Keratinocyte (primary cell): ENCODE data around the gene PCK2. TPM values are rescaled to one million over a fixed set of nuclear protein-coding genes. Genes with fewer than 3 reads are reported as not detected.

ENCODE experiments used
- DNase-seq: peaks from one replicate; pipeline ENCODE4 v3.0.0-alpha.2; 2011; ENCODE audit warnings: low read depth, missing footprints, low spot score
- FAIRE-seq: peaks from 2 replicates; lab custom pipeline; 2011; peaks lifted over from hg19 to GRCh38; lab: Jason Lieb, UNC
- H2AFZ ChIP-seq: 2 replicates; pipeline ENCODE4 v1.6.0; 2012; ENCODE audit warnings: low read length, control low read depth, inconsistent platforms; ENCODE audit not compliant: control insufficient read depth
- H3K27ac ChIP-seq: 2 replicates; pipeline ENCODE4 v1.5.1; 2011; ENCODE audit warnings: low read length; ENCODE audit not compliant: control insufficient read depth, insufficient read depth
- H3K27me3 ChIP-seq: 3 replicates; pipeline ENCODE4 v1.6.0; 2011; ENCODE audit warnings: low read length; ENCODE audit not compliant: control insufficient read depth, insufficient read depth; ENCODE audit errors: extremely low read depth
- H3K36me3 ChIP-seq, 2 experiments: 2 replicates in 1 of 2; 3 replicates in 1 of 2; pipeline ENCODE4 v1.5.1; 2011; ENCODE audit warnings: low read length in 2 of 2, mild to moderate bottlenecking in 1 of 2; ENCODE audit not compliant: control insufficient read depth in 2 of 2, insufficient read depth in 2 of 2; ENCODE audit errors: extremely low read depth in 1 of 2
- H3K4me1 ChIP-seq: 3 replicates; pipeline ENCODE4 v1.5.1; 2011; ENCODE audit warnings: low read length; ENCODE audit not compliant: control insufficient read depth, insufficient read depth; ENCODE audit errors: extremely low read depth
- H3K4me2 ChIP-seq: 3 replicates; pipeline ENCODE4 v1.6.0; 2011; ENCODE audit warnings: low read depth, low read length; ENCODE audit not compliant: control insufficient read depth, insufficient read depth; ENCODE audit errors: extremely low read depth
- H3K4me3 ChIP-seq, 3 experiments: fragments of 200-600 bp in 1 of 3; sonication (generic) in 1 of 3; 2 replicates in 2 of 3; 3 replicates in 1 of 3; pipeline ENCODE4 v1.5.1; 2011 to 2016; ENCODE audit warnings: low read length in 3 of 3, mild to moderate bottlenecking in 3 of 3, control low read depth in 2 of 3, inconsistent platforms in 1 of 3, low read depth in 1 of 3, mixed read lengths in 1 of 3, mixed run types in 1 of 3, moderate library complexity in 1 of 3; ENCODE audit not compliant: control insufficient read depth in 2 of 3, insufficient read depth in 2 of 3; ENCODE audit errors: extremely low read depth in 1 of 3
- H3K79me2 ChIP-seq: 2 replicates; pipeline ENCODE4 v1.6.0; 2012; ENCODE audit warnings: low read length; ENCODE audit not compliant: control insufficient read depth, insufficient read depth
- H3K9ac ChIP-seq: 3 replicates; pipeline ENCODE4 v1.6.0; 2011; ENCODE audit warnings: low read length; ENCODE audit not compliant: control insufficient read depth, insufficient read depth; ENCODE audit errors: extremely low read depth
- H3K9me1 ChIP-seq: 3 replicates; pipeline ENCODE4 v1.6.0; 2011; ENCODE audit warnings: low read length; ENCODE audit not compliant: control insufficient read depth, insufficient read depth; ENCODE audit errors: extremely low read depth
- H3K9me3 ChIP-seq: 2 replicates; pipeline ENCODE4 v1.5.1; 2012; ENCODE audit warnings: low read depth, low read length; ENCODE audit not compliant: control insufficient read depth
- H4K20me1 ChIP-seq: 3 replicates; pipeline ENCODE4 v1.6.0; 2011; ENCODE audit warnings: low read length; ENCODE audit not compliant: control insufficient read depth, insufficient read depth; ENCODE audit errors: extremely low read depth
- EZH2 ChIP-seq: IDR thresholded peaks from one replicate; pipeline ENCODE4 v1.6.1; 2012; ENCODE audit warnings: inconsistent platforms, mild to moderate bottlenecking, low read length, moderate library complexity
- dilution Hi-C: fragments of 300-500 bp; cut with MboI; formaldehyde crosslinking; loops from one replicate; pipeline ENCODE4 v1.7.0; 2020; ENCODE audit warnings: low sequenced_read_pairs; ENCODE audit not compliant: extremely low pct_ligation_motif_present
- polyA plus RNA-seq, 5 experiments: library from polyadenylated mRNA; depleted of rRNA in 3 of 5; stranded (reverse) in 3 of 5; stranded (forward) in 1 of 5; unstranded in 1 of 5; fragments of >200 nt; gene quantifications; 1 replicate in 1 of 5; 2 replicates in 3 of 5; 3 replicates in 1 of 5; pipeline versions ENCODE4 v1.2.1 to v1.2.3, GENCODE V29; 2011 to 2012; ENCODE audit warnings: missing spikeins in 2 of 5, low read depth in 1 of 5, low replicate concordance in 1 of 5
- TF ChIP-seq, protein P1 (sequence below), 3 experiments: IDR thresholded peaks in 1 of 3; conservative IDR thresholded peaks in 1 of 3; optimal IDR thresholded peaks in 1 of 3; 2 replicates in 2 of 3; 3 replicates in 1 of 3; pipeline versions ENCODE3 to v1.5.1; 2011; ENCODE audit warnings: low read length in 3 of 3, mild to moderate bottlenecking in 3 of 3, moderate library complexity in 2 of 3, control low read depth in 1 of 3, inconsistent platforms in 1 of 3; ENCODE audit not compliant: insufficient read depth in 2 of 3; ENCODE audit errors: extremely low read depth in 1 of 3

The PCK2 gene
- polyA plus RNA-seq, 1 donor (not counting 4 experiments of a cell fraction or from before 2014, with no cell fraction given), result 16.6 TPM

DNA sequence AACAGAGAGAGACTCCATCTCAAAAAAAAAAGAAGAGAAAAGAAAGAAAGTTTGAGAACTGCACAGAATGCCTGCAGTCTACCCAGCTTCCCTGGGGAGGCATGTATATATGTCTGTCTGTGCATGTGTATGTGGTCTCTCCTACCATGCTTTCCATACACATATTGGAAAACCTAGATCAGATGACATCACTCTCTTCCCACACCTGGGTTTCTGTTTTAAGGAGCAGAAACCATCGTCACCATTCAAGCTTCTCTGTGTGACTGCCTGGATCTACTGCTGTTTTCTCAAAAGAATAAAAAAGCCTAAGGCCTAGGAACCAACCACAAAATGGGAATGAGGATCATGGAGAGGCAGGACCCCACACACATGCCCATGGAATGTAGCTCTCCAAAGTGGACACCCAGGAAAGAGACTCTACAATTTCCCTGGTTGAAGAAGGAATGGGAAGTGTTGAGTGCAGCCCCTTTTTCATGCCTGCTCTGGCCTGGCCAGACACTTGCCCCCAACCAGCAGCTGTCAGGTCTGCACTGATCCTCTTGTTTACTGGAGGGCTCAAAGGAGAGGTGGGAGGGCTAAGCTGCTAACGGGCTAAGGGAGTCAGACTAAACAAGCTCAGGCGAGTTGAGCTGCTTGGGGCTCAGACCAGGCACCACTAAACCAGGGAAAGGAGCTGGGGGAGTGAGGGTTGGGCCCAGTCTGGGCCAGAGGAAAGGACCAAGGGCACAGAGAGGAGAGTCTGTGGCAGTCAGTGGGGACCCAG is 7.7 kb upstream of the PCK2 start:
- dilution Hi-C loops, result no loop called here
- peaks cover 14% of the 10 kb centered on the region for H3K27me3 ChIP-seq
- no peaks in the 10 kb centered on the region for H3K36me3 ChIP-seq
- TF ChIP-seq EZH2, result no peak
- TF ChIP-seq, protein P1, sequence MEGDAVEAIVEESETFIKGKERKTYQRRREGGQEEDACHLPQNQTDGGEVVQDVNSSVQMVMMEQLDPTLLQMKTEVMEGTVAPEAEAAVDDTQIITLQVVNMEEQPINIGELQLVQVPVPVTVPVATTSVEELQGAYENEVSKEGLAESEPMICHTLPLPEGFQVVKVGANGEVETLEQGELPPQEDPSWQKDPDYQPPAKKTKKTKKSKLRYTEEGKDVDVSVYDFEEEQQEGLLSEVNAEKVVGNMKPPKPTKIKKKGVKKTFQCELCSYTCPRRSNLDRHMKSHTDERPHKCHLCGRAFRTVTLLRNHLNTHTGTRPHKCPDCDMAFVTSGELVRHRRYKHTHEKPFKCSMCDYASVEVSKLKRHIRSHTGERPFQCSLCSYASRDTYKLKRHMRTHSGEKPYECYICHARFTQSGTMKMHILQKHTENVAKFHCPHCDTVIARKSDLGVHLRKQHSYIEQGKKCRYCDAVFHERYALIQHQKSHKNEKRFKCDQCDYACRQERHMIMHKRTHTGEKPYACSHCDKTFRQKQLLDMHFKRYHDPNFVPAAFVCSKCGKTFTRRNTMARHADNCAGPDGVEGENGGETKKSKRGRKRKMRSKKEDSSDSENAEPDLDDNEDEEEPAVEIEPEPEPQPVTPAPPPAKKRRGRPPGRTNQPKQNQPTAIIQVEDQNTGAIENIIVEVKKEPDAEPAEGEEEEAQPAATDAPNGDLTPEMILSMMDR (optimal IDR thresholded peaks at IDR 0.05 in 1 of 3, IDR thresholded peaks at IDR 0.05 in 1 of 3, conservative IDR thresholded peaks at IDR 0.05 in 1 of 3; ENCODE audit: extremely low read depth in 1 of 3, insufficient read depth in 2 of 3, low read length in 3 of 3), result no peak
- H2AFZ ChIP-seq, result no peak overlapping the region
- H3K4me3 ChIP-seq, result no peak overlapping the region
- no peaks in the 10 kb centered on the region for H3K9me1 ChIP-seq
- no peak for FAIRE-seq
- H3K27ac ChIP-seq, result no peak overlapping the region
- H3K79me2 ChIP-seq, result no peaks in the 10 kb centered on the region
- no peak overlapping the region for H3K4me2 ChIP-seq
- H3K9me3 ChIP-seq, result no peaks in the 10 kb centered on the region
- H3K9ac ChIP-seq, result no peak overlapping the region
- no peaks in the 10 kb centered on the region for H3K4me1 ChIP-seq
- no peaks in the 10 kb centered on the region for H4K20me1 ChIP-seq
- no peak for DNase-seq

DNA sequence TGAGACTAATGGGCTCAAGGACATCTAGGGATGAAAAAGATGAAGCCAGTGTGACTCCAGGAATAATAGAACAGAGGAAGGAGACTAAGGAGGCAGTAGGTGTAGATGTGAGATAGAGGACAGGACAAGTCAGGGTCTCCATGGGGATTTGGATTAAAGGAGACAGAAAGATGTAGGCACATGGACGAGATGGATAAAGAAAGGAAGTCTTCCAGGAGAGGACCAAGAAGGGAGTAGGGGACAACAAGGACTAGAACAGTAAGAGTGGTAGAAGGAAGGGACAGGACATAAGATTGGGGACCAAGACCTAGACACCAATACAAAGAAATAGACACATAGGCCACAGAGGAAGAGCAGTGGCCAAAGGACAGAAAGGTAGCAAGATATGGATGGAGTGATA is 7.1 kb upstream of the PCK2 start:
- H4K20me1 ChIP-seq, result no peaks in the 10 kb centered on the region
- H3K9me3 ChIP-seq, result no peaks in the 10 kb centered on the region
- H3K9me1 ChIP-seq, result no peaks in the 10 kb centered on the region
- no peaks in the 10 kb centered on the region for H3K36me3 ChIP-seq
- dilution Hi-C loops, result no loop called here
- FAIRE-seq (no peak), DNase-seq (no peak)
- no peaks in the 10 kb centered on the region for H3K79me2 ChIP-seq
- H3K9ac ChIP-seq, result no peak overlapping the region
- no peaks in the 10 kb centered on the region for H3K4me1 ChIP-seq
- no peak overlapping the region for H3K27ac ChIP-seq
- peaks cover 11% of the 10 kb centered on the region for H3K27me3 ChIP-seq
- H3K4me2 ChIP-seq, result no peak overlapping the region
- no peak overlapping the region for H2AFZ ChIP-seq
- no peak for TF ChIP-seq EZH2
- TF ChIP-seq, protein P1 (optimal IDR thresholded peaks at IDR 0.05 in 1 of 3, IDR thresholded peaks at IDR 0.05 in 1 of 3, conservative IDR thresholded peaks at IDR 0.05 in 1 of 3; ENCODE audit: extremely low read depth in 1 of 3, insufficient read depth in 2 of 3, low read length in 3 of 3), result no peak
- H3K4me3 ChIP-seq, result no peak overlapping the region
